Suprapubic skin (tissue), 4 donors: Measurements from ENCODE around the gene DSTYK. TPM values are rescaled to one million over a fixed set of nuclear protein-coding genes. Genes with fewer than 3 reads are reported as not detected.
"Not testable (repeated sequence)": the region's sequence is repeated elsewhere in the genome, so short reads cannot be mapped to it uniquely, and the experiment has no call there.

Experiments used
- DNase-seq, 2 donors: peaks; one replicate each; pipeline ENCODE4 v3.0.0-alpha.2; 2019; ENCODE audit warnings: low spot score in 2 of 2
- H3K27ac ChIP-seq: fragments of 200-600 bp; sonication (generic); one replicate; pipeline ENCODE4 v1.5.1; 2019
- H3K27me3 ChIP-seq: fragments of 200-600 bp; sonication (generic); one replicate; pipeline ENCODE4 v1.5.1; 2019
- H3K36me3 ChIP-seq: fragments of 200-600 bp; sonication (generic); one replicate; pipeline ENCODE4 v1.5.1; 2019
- H3K4me1 ChIP-seq: fragments of 200-600 bp; sonication (generic); one replicate; pipeline ENCODE4 v1.5.1; 2019
- H3K4me3 ChIP-seq: fragments of 200-600 bp; sonication (generic); one replicate; pipeline ENCODE4 v1.5.1; 2019; ENCODE audit warnings: mild to moderate bottlenecking
- H3K9me3 ChIP-seq: fragments of 200-600 bp; sonication (generic); one replicate; pipeline ENCODE4 v1.5.1; 2019
- EP300 ChIP-seq: sonication (generic); formaldehyde crosslinking; IDR thresholded peaks from one replicate; pipeline ENCODE4 v1.6.1; 2017; ENCODE audit warnings: antibody characterized with exemption
- POLR2A ChIP-seq, 2 donors: fragments of 450-650 bp; IDR thresholded peaks; one replicate each; pipeline ENCODE4 v1.6.1; 2017; ENCODE audit warnings: antibody characterized with exemption in 2 of 2, mild to moderate bottlenecking in 2 of 2, moderate library complexity in 2 of 2
- POLR2AphosphoS5 ChIP-seq, 3 donors: sonication (generic); formaldehyde crosslinking; IDR thresholded peaks; one replicate each; pipeline ENCODE4 v1.6.1; 2017; ENCODE audit warnings: antibody characterized with exemption in 3 of 3
- WGBS: methylation state at CpG from one replicate; pipeline ENCODE4 v1.1.5; 2018; 5-methylcytosine and 5-hydroxymethylcytosine counted together
- total RNA-seq, 4 donors: library from RNA; depleted of rRNA; stranded (reverse); fragments of >200 nt; gene quantifications; one replicate each; pipeline ENCODE4 v1.1.0, GENCODE V29; 2016
- TF ChIP-seq, protein P1 (sequence below), 2 donors: fragments of 200-600 bp in 1 of 2; fragments of 450-650 bp in 1 of 2; sonication (generic) in 1 of 2; IDR thresholded peaks; one replicate each; pipeline ENCODE4 v1.5.1; 2016 to 2019; ENCODE audit warnings: antibody characterized with exemption in 2 of 2, mild to moderate bottlenecking in 1 of 2, moderate library complexity in 1 of 2

The DSTYK gene
- total RNA-seq, 4 donors from 2014 or later, result 12.3 to 19.5 (median 17.4) TPM

DNA sequence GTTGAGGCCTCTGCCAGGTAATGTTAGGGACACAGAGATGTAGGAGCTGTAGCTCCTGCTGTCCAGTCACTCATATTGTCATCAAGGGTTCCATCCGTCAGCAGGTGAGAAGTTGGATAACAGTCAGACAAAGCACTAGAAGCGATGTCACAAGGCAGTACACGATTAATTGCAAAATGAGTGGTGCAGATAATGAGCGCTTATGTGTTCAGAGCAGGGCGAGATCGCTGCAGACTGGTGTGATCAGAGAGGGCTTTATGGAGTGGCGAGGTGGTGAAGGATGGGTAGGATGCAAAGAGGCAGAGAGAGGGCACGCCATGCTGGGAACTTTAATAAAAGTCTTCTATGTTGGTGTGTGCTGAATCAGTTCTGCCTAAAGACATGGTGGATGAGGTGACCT, 25.0 kb upstream of the DSTYK start:
- no peak for DNase-seq
- H3K4me1 ChIP-seq, result no peaks in the 10 kb centered on the region
- H3K27me3 ChIP-seq, result no peaks in the 10 kb centered on the region
- H3K9me3 ChIP-seq, result no peaks in the 10 kb centered on the region
- no peak overlapping the region for H3K27ac ChIP-seq
- H3K4me3 ChIP-seq, result no peak overlapping the region
- WGBS, result 94% methylated on average over 8 of the region's 8 CpGs
- peaks cover under 1% of the 10 kb centered on the region for H3K36me3 ChIP-seq
- TF ChIP-seq POLR2A (IDR thresholded peaks at IDR 0.05) (no peak), POLR2AphosphoS5 (IDR thresholded peaks at IDR 0.05) (no peak), EP300 (no peak)
- TF ChIP-seq, protein P1, sequence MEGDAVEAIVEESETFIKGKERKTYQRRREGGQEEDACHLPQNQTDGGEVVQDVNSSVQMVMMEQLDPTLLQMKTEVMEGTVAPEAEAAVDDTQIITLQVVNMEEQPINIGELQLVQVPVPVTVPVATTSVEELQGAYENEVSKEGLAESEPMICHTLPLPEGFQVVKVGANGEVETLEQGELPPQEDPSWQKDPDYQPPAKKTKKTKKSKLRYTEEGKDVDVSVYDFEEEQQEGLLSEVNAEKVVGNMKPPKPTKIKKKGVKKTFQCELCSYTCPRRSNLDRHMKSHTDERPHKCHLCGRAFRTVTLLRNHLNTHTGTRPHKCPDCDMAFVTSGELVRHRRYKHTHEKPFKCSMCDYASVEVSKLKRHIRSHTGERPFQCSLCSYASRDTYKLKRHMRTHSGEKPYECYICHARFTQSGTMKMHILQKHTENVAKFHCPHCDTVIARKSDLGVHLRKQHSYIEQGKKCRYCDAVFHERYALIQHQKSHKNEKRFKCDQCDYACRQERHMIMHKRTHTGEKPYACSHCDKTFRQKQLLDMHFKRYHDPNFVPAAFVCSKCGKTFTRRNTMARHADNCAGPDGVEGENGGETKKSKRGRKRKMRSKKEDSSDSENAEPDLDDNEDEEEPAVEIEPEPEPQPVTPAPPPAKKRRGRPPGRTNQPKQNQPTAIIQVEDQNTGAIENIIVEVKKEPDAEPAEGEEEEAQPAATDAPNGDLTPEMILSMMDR (IDR thresholded peaks at IDR 0.05), result no peak

DNA sequence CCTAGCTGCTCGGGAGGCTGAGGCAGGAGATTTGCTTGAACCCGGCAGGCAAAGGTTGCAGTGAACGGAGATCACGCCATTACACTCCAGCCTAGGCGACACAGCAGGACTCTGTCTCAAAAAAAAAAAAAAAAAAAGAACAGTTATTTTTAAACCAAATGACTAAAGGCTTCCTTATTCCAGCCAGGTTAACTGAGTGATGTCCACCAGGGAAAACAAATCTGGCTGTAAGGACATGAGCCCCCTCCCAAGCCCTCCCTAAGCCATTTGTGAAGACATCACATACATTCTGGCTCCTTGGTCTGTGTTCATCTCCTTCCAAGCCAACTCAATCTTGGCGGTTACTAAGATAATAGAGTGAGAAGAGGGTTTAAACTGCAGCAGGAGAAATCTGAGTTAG, 24.4 kb upstream of the DSTYK start:
- 83% methylated on average over 6 of the region's 6 CpGs for WGBS
- no peak for DNase-seq
- H3K27me3 ChIP-seq, result no peaks in the 10 kb centered on the region
- no peaks in the 10 kb centered on the region for H3K36me3 ChIP-seq
- H3K27ac ChIP-seq, result no peak overlapping the region
- H3K4me3 ChIP-seq, result no peak overlapping the region
- no peaks in the 10 kb centered on the region for H3K9me3 ChIP-seq
- TF ChIP-seq POLR2AphosphoS5 (IDR thresholded peaks at IDR 0.05), result no peak
- no peak for TF ChIP-seq EP300
- TF ChIP-seq, protein P1 (IDR thresholded peaks at IDR 0.05), result no peak
- no peak for TF ChIP-seq POLR2A (IDR thresholded peaks at IDR 0.05)
- H3K4me1 ChIP-seq, result no peaks in the 10 kb centered on the region

DNA sequence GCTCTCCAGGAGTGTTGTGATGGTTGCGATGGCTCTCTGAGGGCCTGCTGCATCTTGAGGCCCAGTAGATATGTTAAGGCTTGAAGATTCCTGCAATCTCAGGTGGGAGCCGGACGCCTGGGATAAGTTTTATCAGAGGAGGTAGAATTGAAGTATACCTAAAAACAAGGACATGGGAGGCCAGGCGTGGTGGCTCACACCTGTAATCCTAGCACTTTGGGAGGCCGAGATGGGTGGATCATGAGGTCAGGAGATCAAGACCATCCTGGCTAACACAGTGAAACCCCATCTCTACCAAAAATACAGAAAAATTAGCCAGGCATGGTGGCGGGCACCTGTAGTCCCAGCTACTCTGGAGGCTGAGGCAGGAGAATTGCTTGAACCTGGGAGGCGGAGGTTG, 22.5 kb upstream of the DSTYK start:
- not testable (repeated sequence) for H3K27me3 ChIP-seq, H3K4me3 ChIP-seq, H3K27ac ChIP-seq, H3K36me3 ChIP-seq, H3K9me3 ChIP-seq
- H3K4me1 ChIP-seq, result peaks cover 18% of the 10 kb centered on the region
- DNase-seq, result peak in 1 of 2 donors; percentile 49
- 97% methylated on average over 7 of the region's 7 CpGs for WGBS

DNA sequence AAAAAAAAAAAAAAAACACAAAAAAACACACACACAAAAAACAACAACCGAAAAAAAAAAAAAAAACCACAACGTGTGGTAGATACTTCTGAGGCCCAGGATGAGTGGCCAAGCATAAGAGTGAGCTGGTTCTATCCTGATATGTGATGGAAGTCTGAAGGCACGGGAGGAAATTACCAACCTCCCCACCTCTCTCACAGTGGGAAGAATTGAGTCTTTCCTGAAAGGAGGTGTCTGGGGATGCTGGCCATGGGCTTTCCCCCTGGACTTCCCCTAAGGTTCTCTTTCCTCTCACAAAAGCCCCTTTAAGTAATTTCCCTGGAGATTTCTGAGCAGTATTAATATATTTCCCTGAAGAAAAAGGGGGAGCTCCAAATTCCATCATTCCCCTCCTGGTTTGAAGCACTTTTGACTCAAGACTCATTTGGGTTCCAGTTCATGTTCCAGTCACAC, 21.5 kb upstream of the DSTYK start:
- whole genome bisulfite sequencing, result 68% methylated on average over 3 of the region's 3 CpGs
- no peak for DNase-seq
- Histone ChIP-seq H3K36me3 (no peaks in the 10 kb centered on the region), H3K4me1 (peaks cover 26% of the 10 kb centered on the region), H3K27me3 (no peaks in the 10 kb centered on the region), H3K9me3 (no peaks in the 10 kb centered on the region), H3K4me3 (no peak overlapping the region), H3K27ac (no peak overlapping the region)
- no peak for TF ChIP-seq POLR2AphosphoS5 (IDR thresholded peaks at IDR 0.05)
- TF ChIP-seq EP300, result no peak
- TF ChIP-seq, protein P1 (IDR thresholded peaks at IDR 0.05), result no peak
- no peak for TF ChIP-seq POLR2A (IDR thresholded peaks at IDR 0.05)

DNA sequence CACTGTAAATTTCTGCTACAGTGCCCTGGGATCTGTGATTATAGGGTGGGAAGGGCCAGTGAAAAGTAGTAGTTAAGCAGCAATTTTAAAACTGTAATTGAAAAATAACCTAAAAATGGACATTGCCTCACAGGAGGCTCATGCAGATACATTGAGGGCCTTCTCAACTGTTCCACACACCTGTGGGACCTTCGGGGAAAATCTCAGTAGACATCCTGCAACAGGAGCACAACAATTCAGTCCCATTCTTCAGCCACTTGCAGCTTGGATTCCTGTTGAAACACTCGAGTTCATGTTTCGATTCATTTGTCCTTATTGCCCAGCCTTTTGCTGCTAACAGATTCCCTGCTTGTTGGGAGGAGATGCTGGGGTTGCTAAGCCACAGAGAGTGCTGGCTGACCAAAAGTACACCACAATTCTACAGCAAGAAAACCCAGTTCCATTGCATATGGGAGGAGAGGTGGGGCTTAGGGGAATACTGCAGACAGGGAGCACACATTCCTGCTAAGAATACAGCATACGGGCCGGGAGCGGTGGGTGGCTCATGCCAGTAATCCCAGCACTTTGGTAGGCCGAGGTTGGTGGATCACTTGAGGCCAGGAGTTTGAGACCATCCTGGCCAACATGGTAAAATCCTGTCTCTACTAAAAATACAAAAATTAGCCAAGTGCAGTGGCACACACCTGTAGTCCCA, 20.8 kb upstream of the DSTYK start:
- peak in 1 of 2 donors; percentile 64 for DNase-seq
- 94% methylated on average over 7 of the region's 7 CpGs for WGBS

DNA sequence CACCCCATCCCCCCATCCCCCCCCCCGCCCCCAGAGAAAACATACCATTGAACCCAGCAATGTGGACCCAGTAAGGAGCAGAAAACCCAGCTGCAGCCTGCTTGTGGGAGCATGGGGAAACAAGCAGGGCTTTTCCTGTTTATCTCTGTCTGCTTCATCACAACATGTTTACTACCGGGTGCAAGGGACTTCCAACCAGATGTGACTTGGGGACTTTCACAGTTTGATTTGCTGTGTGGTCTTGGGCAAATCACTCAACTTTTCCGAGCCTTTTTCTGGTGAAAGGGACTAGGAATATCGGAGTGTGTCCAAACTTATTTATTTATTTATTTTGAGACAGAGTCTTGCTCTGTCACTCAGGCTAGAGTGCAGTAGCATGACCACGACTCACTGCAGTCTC, 19.5 kb upstream of the DSTYK start:
- no peaks in the 10 kb centered on the region for H3K36me3 ChIP-seq
- H3K9me3 ChIP-seq, result no peaks in the 10 kb centered on the region
- WGBS, result 83% methylated on average over 5 of the region's 5 CpGs
- no peak overlapping the region for H3K4me3 ChIP-seq
- peaks cover 43% of the 10 kb centered on the region for H3K4me1 ChIP-seq
- no peaks in the 10 kb centered on the region for H3K27me3 ChIP-seq
- DNase-seq, result no peak
- TF ChIP-seq, protein P1 (IDR thresholded peaks at IDR 0.05), result no peak
- TF ChIP-seq POLR2A (IDR thresholded peaks at IDR 0.05) (no peak), POLR2AphosphoS5 (IDR thresholded peaks at IDR 0.05) (no peak), EP300 (no peak)
- H3K27ac ChIP-seq, result no peak overlapping the region

More for the DNA sequence above, 20.8 kb upstream of the DSTYK start:
- H3K9me3 ChIP-seq, result no peaks in the 10 kb centered on the region
- no peak overlapping the region for H3K27ac ChIP-seq
- H3K27me3 ChIP-seq, result no peaks in the 10 kb centered on the region
- peaks cover 30% of the 10 kb centered on the region for H3K4me1 ChIP-seq
- no peak overlapping the region for H3K4me3 ChIP-seq
- no peaks in the 10 kb centered on the region for H3K36me3 ChIP-seq
- TF ChIP-seq POLR2A (IDR thresholded peaks at IDR 0.05), result no peak
